Astrocyte (in vitro differentiated cells and primary cell): ENCODE measurements around the gene DNAJC22.

Source experiments
- CTCF ChIP-seq: IDR thresholded peaks from 2 replicates; pipeline ENCODE4 v1.5.1; 2011; ENCODE audit warnings: low read depth, mild to moderate bottlenecking, inconsistent platforms, low read length, moderate library complexity; ENCODE audit not compliant: insufficient read depth
- EZH2 ChIP-seq: IDR thresholded peaks from 2 replicates; pipeline ENCODE4 v1.6.1; 2012; ENCODE audit warnings: mild to moderate bottlenecking, low read length, inconsistent platforms; ENCODE audit not compliant: insufficient read depth

DNA sequence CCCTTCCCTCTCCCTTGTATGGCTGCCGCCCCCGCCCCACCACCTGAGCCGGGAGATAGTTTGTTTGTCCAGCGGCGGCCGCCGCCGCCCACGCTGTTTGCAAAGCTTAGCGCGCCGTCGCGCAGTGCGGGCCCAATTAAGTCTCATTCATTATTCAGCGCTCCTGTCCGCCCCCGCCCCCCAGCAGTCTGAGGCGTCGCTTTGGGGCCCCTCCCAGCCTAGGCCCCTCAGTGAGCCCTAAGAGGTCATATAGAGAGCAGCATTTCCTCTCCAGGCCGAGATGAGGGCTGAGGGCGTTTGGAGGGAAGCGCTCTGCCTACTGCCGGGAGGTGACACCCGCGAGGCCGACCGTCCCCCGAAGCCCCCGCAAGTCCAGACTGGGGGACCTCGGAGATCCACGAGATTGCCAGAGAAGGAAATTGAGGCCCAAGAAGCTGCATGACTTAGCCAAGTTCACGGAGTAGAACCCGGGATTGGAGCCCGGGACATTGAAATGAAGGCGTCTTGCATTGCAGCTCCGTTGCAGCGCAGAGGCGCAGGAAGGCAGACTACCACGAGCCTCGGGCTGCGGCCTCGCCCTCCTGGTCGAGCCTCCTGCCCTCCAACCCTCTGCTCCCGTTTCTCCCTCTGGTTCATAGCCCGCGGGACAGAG, at the start of gene DNAJC22:
- TF ChIP-seq CTCF (no peak), EZH2 (no peak)
